Measurements from ENCODE around the gene BAX.

The BAX gene

GRCh38 chr19:48962029-48962848 is 7.6 kb downstream of the BAX start:
- no peak for DNase-seq (ENCODE audit: low read depth, low spot score)

- no peak for DNase-seq (ENCODE audit: low read depth, low spot score)
Observed at GRCh38 chr19:48962849-48963165, 8.1 kb downstream of the BAX start.

- DNase-seq (ENCODE audit: low read depth, low spot score): no peak
Observed at GRCh38 chr19:48963371-48964204, 8.9 kb downstream of the BAX start.

GRCh38 chr19:48964205-48965039 is 9.7 kb downstream of the BAX start:
- DNase-seq (ENCODE audit: low read depth, low spot score): no peak

GRCh38 chr19:48965040-48965805 is 10.5 kb downstream of the BAX start, which contains the start of gene FTL:
Gene FTL (plus strand): TSS chr19:48965309. CDS start chr19:48965508, 199 bp downstream.
- DNase-seq (ENCODE audit: low read depth, low spot score): peak; percentile 84

- peak; percentile 76 for DNase-seq (ENCODE audit: low read depth, low spot score)
Observed at GRCh38 chr19:48965806-48966540, 11.3 kb downstream of the BAX start.

GRCh38 chr19:48966541-48967345 is 12.1 kb downstream of the BAX start:
- DNase-seq (ENCODE audit: low read depth, low spot score): no peak

- no peak for DNase-seq (ENCODE audit: low read depth, low spot score)
Observed at GRCh38 chr19:48967346-48968178, 12.9 kb downstream of the BAX start.

GRCh38 chr19:48968179-48968661 is 13.5 kb downstream of the BAX start:
- no peak for DNase-seq (ENCODE audit: low read depth, low spot score)

- no peak for DNase-seq (ENCODE audit: low read depth, low spot score)
Observed at GRCh38 chr19:48968813-48969218, 14.1 kb downstream of the BAX start.

GRCh38 chr19:48969276-48970138 is 14.8 kb downstream of the BAX start:
- DNase-seq (ENCODE audit: low read depth, low spot score): no peak

- no peak for DNase-seq (ENCODE audit: low read depth, low spot score)
Observed at GRCh38 chr19:48970139-48970766, 15.6 kb downstream of the BAX start.

- DNase-seq (ENCODE audit: low read depth, low spot score): peak; percentile 68
Observed at GRCh38 chr19:48970923-48971395, 16.3 kb downstream of the BAX start.

GRCh38 chr19:48975947-48976847 is 21.5 kb downstream of the BAX start:
- DNase-seq (ENCODE audit: low read depth, low spot score): no peak

GRCh38 chr19:48977061-48977460 is 22.4 kb downstream of the BAX start:
- no peak for DNase-seq (ENCODE audit: low read depth, low spot score)

- DNase-seq (ENCODE audit: low read depth, low spot score): no peak
Observed at GRCh38 chr19:48982280-48982679, 27.6 kb downstream of the BAX start.
